Neural progenitor cell (in vitro differentiated cells): ENCODE measurements around the gene PHF23. TPM values are rescaled to one million over a fixed set of nuclear protein-coding genes. Genes with fewer than 3 reads are reported as not detected.

Experiments used
- DNase-seq: peaks from one replicate; pipeline ENCODE4 v3.0.0-alpha.2; 2016; ENCODE audit warnings: low spot score
- H2AFZ ChIP-seq: fragments of 200-600 bp; sonication (generic); replicated peaks from 2 replicates; pipeline ENCODE4 v1.6.1; 2016; ENCODE audit warnings: antibody characterized with exemption
- H3F3A ChIP-seq: fragments of 200-600 bp; sonication (generic); 2 replicates; pipeline ENCODE4 v1.6.1; 2016; ENCODE audit warnings: antibody characterized with exemption, low read depth
- H3K27ac ChIP-seq: fragments of 200-600 bp; sonication (generic); 2 replicates; pipeline ENCODE4 v1.5.1; 2016; ENCODE audit warnings: mild to moderate bottlenecking
- H3K27me3 ChIP-seq: fragments of 200-600 bp; sonication (generic); 2 replicates; pipeline ENCODE4 v1.6.1; 2016; ENCODE audit warnings: mild to moderate bottlenecking, moderate library complexity
- H3K36me3 ChIP-seq: fragments of 200-600 bp; sonication (generic); 2 replicates; pipeline ENCODE4 v1.5.1; 2016
- H3K4me1 ChIP-seq: fragments of 200-600 bp; sonication (generic); 2 replicates; pipeline ENCODE4 v1.6.1; 2016; ENCODE audit warnings: mixed run types
- H3K4me2 ChIP-seq: fragments of 200-600 bp; sonication (generic); 2 replicates; pipeline ENCODE4 v1.6.1; 2016
- H3K4me3 ChIP-seq: fragments of 200-600 bp; sonication (generic); 2 replicates; pipeline ENCODE4 v1.5.1; 2016
- H3K79me2 ChIP-seq: fragments of 200-600 bp; sonication (generic); 2 replicates; pipeline ENCODE4 v1.6.1; 2016; ENCODE audit warnings: low read depth
- H3K9ac ChIP-seq: fragments of 200-600 bp; sonication (generic); 2 replicates; pipeline ENCODE4 v1.6.1; 2016
- H3K9me3 ChIP-seq: fragments of 200-600 bp; sonication (generic); 2 replicates; pipeline ENCODE4 v1.5.1; 2016; ENCODE audit warnings: low read depth
- H4K20me1 ChIP-seq: fragments of 200-600 bp; sonication (generic); 2 replicates; pipeline ENCODE4 v1.6.1; 2016; ENCODE audit warnings: low read depth
- H3K27ac Mint-ChIP-seq: 3 replicates; pipeline ENCODE4 v1.8.0; 2021; ENCODE audit warnings: mixed read lengths
- H3K27me3 Mint-ChIP-seq: 2 replicates; pipeline ENCODE4 v1.8.0; 2022; ENCODE audit warnings: low read depth, mild to moderate bottlenecking, inconsistent platforms, moderate library complexity, mixed read lengths; ENCODE audit not compliant: insufficient read depth
- H3K36me3 Mint-ChIP-seq: 3 replicates; pipeline ENCODE4 v1.8.0; 2021; ENCODE audit warnings: mixed read lengths
- H3K4me1 Mint-ChIP-seq: 3 replicates; pipeline ENCODE4 v1.8.0; 2021; ENCODE audit warnings: mixed read lengths
- H3K4me3 Mint-ChIP-seq: 3 replicates; pipeline ENCODE4 v1.8.0; 2021; ENCODE audit warnings: mild to moderate bottlenecking, moderate library complexity, mixed read lengths
- H3K9me3 Mint-ChIP-seq: 3 replicates; pipeline ENCODE4 v1.8.0; 2020; ENCODE audit warnings: mixed read lengths
- EZH2 ChIP-seq: fragments of 200-600 bp; sonication (generic); IDR thresholded peaks from 2 replicates; pipeline ENCODE4 v1.6.1; 2017; ENCODE audit warnings: antibody characterized with exemption, mild to moderate bottlenecking, moderate library complexity
- EZH2phosphoT487 ChIP-seq: fragments of 200-600 bp; sonication (generic); IDR thresholded peaks from 2 replicates; pipeline ENCODE4 v1.6.1; 2017; ENCODE audit warnings: antibody characterized with exemption
- total RNA-seq: library from RNA; depleted of rRNA; stranded (reverse); fragments of >200 nt; gene quantifications from 2 replicates; pipeline ENCODE4 v1.2.3, GENCODE V29; 2015; ENCODE audit warnings: low replicate concordance
- TF ChIP-seq, protein P1 (sequence below): fragments of 200-600 bp; sonication (generic); IDR thresholded peaks from 2 replicates; pipeline ENCODE4 v1.5.1; 2017; ENCODE audit warnings: antibody characterized with exemption, mild to moderate bottlenecking

Gene PHF23
- total RNA-seq, 1 donor from 2014 or later: 31.6 TPM

DNA sequence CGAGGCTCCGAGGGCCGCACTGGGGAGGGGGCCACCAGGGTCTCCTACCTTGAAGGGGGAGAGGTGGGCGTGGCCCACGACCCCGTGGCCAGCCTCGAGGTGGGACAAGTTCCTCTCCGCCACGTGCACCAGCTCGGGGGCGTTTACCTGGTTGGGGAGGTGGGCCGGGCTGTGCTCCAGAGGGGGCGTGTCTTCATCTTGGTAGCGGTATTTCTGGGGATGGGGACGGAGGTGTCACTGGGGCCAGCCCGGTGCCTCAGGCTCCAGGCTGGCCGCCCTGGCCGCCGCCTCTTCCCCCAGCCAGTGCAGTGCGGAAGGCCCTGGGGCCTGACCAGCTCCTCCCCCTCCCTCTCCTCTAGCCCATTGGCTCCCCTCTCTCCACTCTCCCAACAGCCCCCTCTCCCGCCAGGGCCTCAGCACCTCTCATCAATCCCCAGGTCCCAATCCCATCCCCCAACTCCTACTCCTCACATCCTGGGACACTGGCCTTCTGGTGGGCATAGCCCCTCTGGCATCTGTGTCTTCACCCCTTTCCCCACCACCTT is 31.2 kb downstream of the PHF23 start:
- DNase-seq: peak; percentile 73
- H3K36me3 Mint-ChIP-seq: peaks cover 9% of the 10 kb centered on the region
- Histone ChIP-seq H3K27me3 (no peaks in the 10 kb centered on the region), H4K20me1 (peaks cover 29% of the 10 kb centered on the region), H2AFZ (no peak overlapping the region), H3K79me2 (peaks cover 78% of the 10 kb centered on the region), H3K27ac (no peak overlapping the region), H3F3A (peaks cover 52% of the 10 kb centered on the region), H3K9me3 (no peaks in the 10 kb centered on the region), H3K4me1 (peaks cover 54% of the 10 kb centered on the region), H3K4me3 (peak overlapping the region; percentile 30), H3K9ac (no peak overlapping the region), H3K36me3 (no peaks in the 10 kb centered on the region), H3K4me2 (peak overlapping the region; percentile 72)
- H3K4me1 Mint-ChIP-seq: peaks cover 79% of the 10 kb centered on the region
- peak overlapping the region; percentile 98 for H3K27ac Mint-ChIP-seq
- peaks cover 4% of the 10 kb centered on the region for H3K27me3 Mint-ChIP-seq
- H3K9me3 Mint-ChIP-seq: no peaks in the 10 kb centered on the region
- H3K4me3 Mint-ChIP-seq: peak overlapping the region; percentile 81
- no peak for TF ChIP-seq EZH2phosphoT487
- TF ChIP-seq EZH2: no peak
- TF ChIP-seq, protein P1, sequence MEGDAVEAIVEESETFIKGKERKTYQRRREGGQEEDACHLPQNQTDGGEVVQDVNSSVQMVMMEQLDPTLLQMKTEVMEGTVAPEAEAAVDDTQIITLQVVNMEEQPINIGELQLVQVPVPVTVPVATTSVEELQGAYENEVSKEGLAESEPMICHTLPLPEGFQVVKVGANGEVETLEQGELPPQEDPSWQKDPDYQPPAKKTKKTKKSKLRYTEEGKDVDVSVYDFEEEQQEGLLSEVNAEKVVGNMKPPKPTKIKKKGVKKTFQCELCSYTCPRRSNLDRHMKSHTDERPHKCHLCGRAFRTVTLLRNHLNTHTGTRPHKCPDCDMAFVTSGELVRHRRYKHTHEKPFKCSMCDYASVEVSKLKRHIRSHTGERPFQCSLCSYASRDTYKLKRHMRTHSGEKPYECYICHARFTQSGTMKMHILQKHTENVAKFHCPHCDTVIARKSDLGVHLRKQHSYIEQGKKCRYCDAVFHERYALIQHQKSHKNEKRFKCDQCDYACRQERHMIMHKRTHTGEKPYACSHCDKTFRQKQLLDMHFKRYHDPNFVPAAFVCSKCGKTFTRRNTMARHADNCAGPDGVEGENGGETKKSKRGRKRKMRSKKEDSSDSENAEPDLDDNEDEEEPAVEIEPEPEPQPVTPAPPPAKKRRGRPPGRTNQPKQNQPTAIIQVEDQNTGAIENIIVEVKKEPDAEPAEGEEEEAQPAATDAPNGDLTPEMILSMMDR: no peak

DNA sequence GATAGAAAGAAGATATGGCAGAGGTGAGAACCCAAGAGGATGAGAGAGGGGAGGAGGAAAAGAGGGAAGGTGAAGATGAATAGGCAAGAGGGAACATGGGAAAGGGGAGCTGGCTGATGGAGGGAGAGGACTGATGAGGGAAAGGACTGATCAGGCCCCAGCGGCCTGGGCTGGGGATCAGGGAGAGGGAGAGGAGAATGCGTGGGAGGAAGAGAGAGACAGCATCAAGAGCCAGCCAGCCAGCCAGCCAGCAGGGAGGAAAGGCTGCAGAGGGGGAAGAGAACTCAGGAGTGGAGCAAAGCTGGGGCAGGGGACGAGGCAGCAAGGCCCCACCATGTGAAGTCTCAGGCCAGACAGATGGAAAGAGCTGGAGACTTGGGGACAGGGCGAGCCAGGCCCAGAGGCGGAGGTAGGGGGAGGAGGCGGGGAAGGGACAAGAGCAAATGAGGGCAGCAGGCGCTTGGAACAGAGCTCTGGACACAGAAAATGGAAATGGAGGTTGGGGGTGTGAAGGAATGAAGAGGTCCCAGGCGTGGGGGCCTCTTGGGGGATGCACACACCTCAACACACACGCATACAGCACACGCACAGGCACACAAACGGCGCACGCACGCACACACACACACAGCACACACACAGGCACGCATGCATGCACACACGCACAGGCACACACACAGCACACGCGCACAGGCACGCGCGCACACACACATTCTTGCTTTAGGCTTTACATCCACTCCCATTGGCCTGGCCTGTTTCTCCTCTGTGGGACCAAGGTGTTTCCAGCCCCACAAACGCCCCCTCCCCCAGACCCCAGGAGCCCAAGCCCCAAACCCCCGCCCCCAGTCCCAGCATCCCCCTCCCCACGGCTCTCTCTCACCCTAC is 31.9 kb downstream of the PHF23 start:
- TF ChIP-seq EZH2phosphoT487: no peak
- TF ChIP-seq EZH2: no peak
- TF ChIP-seq, protein P1: no peak
- DNase-seq: no peak
- Mint-ChIP-seq H3K27me3 (peaks cover 4% of the 10 kb centered on the region), H3K36me3 (peaks cover 16% of the 10 kb centered on the region), H3K27ac (peak overlapping the region; percentile 72), H3K4me3 (peak overlapping the region; percentile 79), H3K4me1 (peaks cover 77% of the 10 kb centered on the region), H3K9me3 (no peaks in the 10 kb centered on the region)
- Histone ChIP-seq H3K79me2 (peaks cover 71% of the 10 kb centered on the region), H3K27ac (no peak overlapping the region), H3K4me3 (peak overlapping the region; percentile 30), H3F3A (peaks cover 50% of the 10 kb centered on the region), H3K9ac (no peak overlapping the region), H4K20me1 (peaks cover 29% of the 10 kb centered on the region), H3K4me1 (peaks cover 51% of the 10 kb centered on the region), H3K36me3 (peaks cover 4% of the 10 kb centered on the region), H2AFZ (no peak overlapping the region), H3K9me3 (no peaks in the 10 kb centered on the region), H3K4me2 (peak overlapping the region; percentile 72), H3K27me3 (no peaks in the 10 kb centered on the region)

DNA sequence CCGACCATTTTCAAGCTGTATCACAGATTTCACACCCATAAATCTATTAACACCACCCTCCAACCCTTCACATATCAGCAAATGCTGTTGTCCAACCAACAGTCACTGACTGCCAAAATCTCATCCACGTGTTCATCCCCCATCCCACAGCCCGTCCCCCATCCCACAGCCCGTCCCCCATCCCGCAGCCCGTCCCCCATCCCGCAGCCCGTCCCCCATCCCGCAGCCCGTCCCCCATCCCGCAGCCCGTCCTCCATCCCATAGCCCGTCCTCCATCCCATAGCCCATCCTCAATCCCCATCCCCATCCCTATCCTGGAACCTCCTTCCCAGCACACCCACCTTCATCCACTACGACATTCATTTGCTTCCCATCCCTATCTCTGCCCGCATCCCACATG is 33.7 kb downstream of the PHF23 start:
- Histone ChIP-seq H3K27ac (no peak overlapping the region), H4K20me1 (peaks cover 29% of the 10 kb centered on the region), H3K27me3 (no peaks in the 10 kb centered on the region), H3K36me3 (peaks cover 11% of the 10 kb centered on the region), H3K4me2 (peak overlapping the region; percentile 76), H2AFZ (no peak overlapping the region), H3K4me1 (peaks cover 38% of the 10 kb centered on the region), H3K79me2 (peaks cover 54% of the 10 kb centered on the region), H3K9me3 (no peaks in the 10 kb centered on the region), H3K9ac (no peak overlapping the region), H3F3A (peaks cover 41% of the 10 kb centered on the region), H3K4me3 (peak overlapping the region; percentile 58)
- no peak for DNase-seq
- peaks cover 2% of the 10 kb centered on the region for H3K27me3 Mint-ChIP-seq
- no peaks in the 10 kb centered on the region for H3K9me3 Mint-ChIP-seq
- H3K4me1 Mint-ChIP-seq: peaks cover 65% of the 10 kb centered on the region
- H3K27ac Mint-ChIP-seq: peak overlapping the region; percentile 48
- peak overlapping the region; percentile 78 for H3K4me3 Mint-ChIP-seq
- H3K36me3 Mint-ChIP-seq: peaks cover 25% of the 10 kb centered on the region
- TF ChIP-seq, protein P1: no peak
- TF ChIP-seq EZH2phosphoT487: no peak
- TF ChIP-seq EZH2: no peak
